ENCODE results near the gene EP300. TPM values are rescaled to one million over a fixed set of nuclear protein-coding genes. Genes with fewer than 3 reads are reported as not detected.

EP300 gene
- total RNA-seq, 1 donor from 2014 or later = 37.4 TPM

DNA sequence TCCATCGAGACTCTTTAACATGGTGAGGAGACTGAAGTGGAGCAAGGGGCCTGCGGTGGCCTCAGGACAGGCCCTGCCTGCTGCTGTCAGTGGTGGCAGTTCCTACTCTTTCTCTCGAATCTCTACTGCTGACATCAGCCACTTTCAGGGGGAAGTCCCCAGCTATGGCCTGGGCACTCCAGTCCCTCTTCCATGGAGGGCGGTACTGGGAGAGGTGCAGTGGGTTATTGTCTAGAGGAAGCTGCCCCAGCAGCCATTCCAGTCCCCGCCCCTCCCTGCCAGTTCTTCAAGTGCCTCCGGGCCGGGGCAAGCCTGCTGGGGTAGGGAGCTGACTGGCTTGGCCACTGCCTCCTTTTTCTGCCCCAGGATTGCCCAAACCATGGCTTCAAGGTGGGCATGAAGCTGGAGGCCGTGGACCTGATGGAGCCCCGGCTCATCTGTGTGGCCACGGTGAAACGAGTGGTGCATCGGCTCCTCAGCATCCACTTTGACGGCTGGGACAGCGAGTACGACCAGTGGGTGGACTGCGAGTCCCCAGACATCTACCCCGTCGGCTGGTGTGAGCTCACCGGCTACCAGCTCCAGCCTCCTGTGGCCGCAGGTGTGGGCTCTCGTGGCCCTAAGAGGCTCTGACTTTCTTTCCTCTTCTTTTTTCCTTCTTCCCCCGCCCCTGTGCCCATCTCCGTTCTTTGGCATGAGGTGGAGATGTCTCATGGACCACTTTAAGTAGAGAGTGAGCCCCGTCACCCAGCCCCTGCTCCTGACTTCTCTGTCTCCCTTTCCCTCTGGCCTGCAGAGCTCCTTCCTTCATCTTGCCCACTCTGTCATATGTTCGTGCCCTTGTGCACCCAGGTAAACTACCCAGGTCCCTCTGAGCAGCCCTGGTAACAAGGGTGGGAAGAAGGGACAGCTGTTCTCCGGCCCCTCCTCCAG is 134.6 kb downstream of the EP300 start:
- Histone ChIP-seq H3K36me3 (ENCODE audit: control insufficient read depth, insufficient read depth, low read length) (peaks cover 1% of the 10 kb centered on the region), H3K4me3 (ENCODE audit: low read depth, low read length) (no peak overlapping the region), H3K27me3 (ENCODE audit: control insufficient read depth, insufficient read depth, low read length) (no peaks in the 10 kb centered on the region)
- TF ChIP-seq, protein P1, sequence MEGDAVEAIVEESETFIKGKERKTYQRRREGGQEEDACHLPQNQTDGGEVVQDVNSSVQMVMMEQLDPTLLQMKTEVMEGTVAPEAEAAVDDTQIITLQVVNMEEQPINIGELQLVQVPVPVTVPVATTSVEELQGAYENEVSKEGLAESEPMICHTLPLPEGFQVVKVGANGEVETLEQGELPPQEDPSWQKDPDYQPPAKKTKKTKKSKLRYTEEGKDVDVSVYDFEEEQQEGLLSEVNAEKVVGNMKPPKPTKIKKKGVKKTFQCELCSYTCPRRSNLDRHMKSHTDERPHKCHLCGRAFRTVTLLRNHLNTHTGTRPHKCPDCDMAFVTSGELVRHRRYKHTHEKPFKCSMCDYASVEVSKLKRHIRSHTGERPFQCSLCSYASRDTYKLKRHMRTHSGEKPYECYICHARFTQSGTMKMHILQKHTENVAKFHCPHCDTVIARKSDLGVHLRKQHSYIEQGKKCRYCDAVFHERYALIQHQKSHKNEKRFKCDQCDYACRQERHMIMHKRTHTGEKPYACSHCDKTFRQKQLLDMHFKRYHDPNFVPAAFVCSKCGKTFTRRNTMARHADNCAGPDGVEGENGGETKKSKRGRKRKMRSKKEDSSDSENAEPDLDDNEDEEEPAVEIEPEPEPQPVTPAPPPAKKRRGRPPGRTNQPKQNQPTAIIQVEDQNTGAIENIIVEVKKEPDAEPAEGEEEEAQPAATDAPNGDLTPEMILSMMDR (IDR thresholded peaks at IDR 0.05; ENCODE audit: insufficient read depth, low read length, poor library complexity, severe bottlenecking) = no peak
- DNase-seq (ENCODE audit: low read depth) = no peak

DNA sequence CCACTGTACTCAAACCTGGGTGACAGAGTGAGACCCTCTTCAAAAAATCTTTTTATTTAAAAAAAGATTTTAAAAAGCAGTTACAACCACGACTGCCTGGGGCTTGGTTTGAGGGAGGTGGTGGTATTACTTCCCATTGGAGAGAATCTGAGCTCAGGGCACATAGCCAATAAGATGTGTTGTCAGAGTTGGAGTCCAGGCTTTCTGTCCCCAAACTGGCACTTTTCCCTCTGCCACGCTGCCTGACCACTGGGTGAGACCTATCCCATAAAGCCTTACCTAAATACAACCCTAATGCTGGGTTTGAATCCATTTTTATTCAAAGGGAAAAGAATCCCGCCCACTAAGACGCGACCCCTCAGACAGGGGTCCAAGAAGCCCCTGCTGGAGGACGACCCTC is 136.8 kb downstream of the EP300 start:
- H3K27me3 ChIP-seq (ENCODE audit: control insufficient read depth, insufficient read depth, low read length) = no peaks in the 10 kb centered on the region
- H3K4me3 ChIP-seq (ENCODE audit: low read depth, low read length) = no peak overlapping the region
- TF ChIP-seq, protein P1 (IDR thresholded peaks at IDR 0.05; ENCODE audit: insufficient read depth, low read length, poor library complexity, severe bottlenecking) = no peak
- peaks cover under 1% of the 10 kb centered on the region for H3K36me3 ChIP-seq (ENCODE audit: control insufficient read depth, insufficient read depth, low read length)
- DNase-seq (ENCODE audit: low read depth) = no peak

Other genes starting within 250 kb of the EP300 start
- 160 and 163 TPM in 2 replicates for gene ST13, start 236.0 kb upstream of the EP300 start, total RNA-seq
- 14.9 and 16.1 TPM in 2 replicates for gene XPNPEP3, start 235.4 kb upstream of the EP300 start, total RNA-seq
- not detected in 2 replicates for gene DNAJB7, start 230.5 kb upstream of the EP300 start, total RNA-seq
- 47.8 and 51.0 TPM in 2 replicates for gene RBX1, start 141.2 kb upstream of the EP300 start, total RNA-seq
- 28.5 and 30.3 TPM in 2 replicates for gene L3MBTL2, start 112.7 kb downstream of the EP300 start, total RNA-seq
- 1.6 and 1.8 TPM in 2 replicates for gene CHADL, start 148.3 kb downstream of the EP300 start, total RNA-seq
- gene RANGAP1, start 193.6 kb downstream of the EP300 start, total RNA-seq = 131 and 133 TPM in 2 replicates
- 57.7 and 59.6 TPM in 2 replicates for gene ZC3H7B, start 208.9 kb downstream of the EP300 start, total RNA-seq

Measured in kidney epithelial cell (primary cell).